K562 (cell line): ENCODE measurements around the gene TRIM65. TPM values are rescaled to one million over a fixed set of nuclear protein-coding genes. Genes with fewer than 3 reads are reported as not detected.

Experiments used
- ARID4B ChIP-seq: sonication (generic); formaldehyde crosslinking; IDR thresholded peaks from 2 replicates; pipeline ENCODE4 v1.8.0; 2022; ENCODE audit warnings: mild to moderate bottlenecking, missing genetic modification reagents
- CAMTA2 ChIP-seq: fragments of 250-450 bp; sonication (Bioruptor Pico); conservative IDR thresholded peaks from 2 replicates; pipeline ENCODE4 v1.5.1; 2022
- CREM ChIP-seq: IDR thresholded peaks from 2 replicates; pipeline ENCODE4 v1.6.1; 2014; ENCODE audit warnings: antibody characterized with exemption, low read depth
- E2F5 ChIP-seq: sonication (generic); formaldehyde crosslinking; IDR thresholded peaks from 2 replicates; pipeline ENCODE4 v1.8.0; 2022; ENCODE audit warnings: mild to moderate bottlenecking, missing genetic modification reagents
- FOXK1 ChIP-seq: sonication (generic); formaldehyde crosslinking; IDR thresholded peaks from 2 replicates; pipeline ENCODE4 v1.8.0; 2022; ENCODE audit warnings: missing genetic modification reagents, mild to moderate bottlenecking, borderline replicate concordance
- HDAC3 ChIP-seq: fragments of 450-650 bp; IDR thresholded peaks from 2 replicates; pipeline ENCODE4 v1.6.1; 2018; ENCODE audit warnings: borderline replicate concordance, mild to moderate bottlenecking, moderate library complexity; ENCODE audit not compliant: partially characterized antibody
- HMG20A ChIP-seq: fragments of 450-650 bp; formaldehyde crosslinking; conservative IDR thresholded peaks from 2 replicates; pipeline ENCODE4 v1.4.0; 2020; ENCODE audit warnings: mild to moderate bottlenecking, mixed read lengths
- NCOA2 ChIP-seq, 2 experiments: fragments of 450-650 bp; IDR thresholded peaks; 2 replicates each; pipeline ENCODE4 v1.6.1; 2018; ENCODE audit warnings: mild to moderate bottlenecking in 2 of 2, moderate library complexity in 1 of 2; ENCODE audit not compliant: partially characterized antibody in 2 of 2
- NCOA4 ChIP-seq: fragments of 450-650 bp; IDR thresholded peaks from 2 replicates; pipeline ENCODE4 v1.6.1; 2018; ENCODE audit warnings: mild to moderate bottlenecking; ENCODE audit not compliant: partially characterized antibody
- POLR3A ChIP-seq: IDR thresholded peaks from 2 replicates; pipeline ENCODE4 v1.6.1; 2011; ENCODE audit warnings: borderline replicate concordance, mild to moderate bottlenecking, moderate library complexity; ENCODE audit not compliant: insufficient read length, insufficient read depth; ENCODE audit errors: extremely low read depth
- PTTG1 ChIP-seq: fragments of 450-650 bp; IDR thresholded peaks from 2 replicates; pipeline ENCODE4 v1.6.1; 2016; ENCODE audit warnings: low read depth, mild to moderate bottlenecking, missing genetic modification characterization, missing compliant biosample characterization
- SNAPC5 ChIP-seq: fragments of 250-450 bp; sonication (Bioruptor Pico); IDR thresholded peaks from 2 replicates; pipeline ENCODE4 v1.8.0; 2021; ENCODE audit warnings: moderate library complexity, mild to moderate bottlenecking, inconsistent platforms
- TAF15 ChIP-seq: fragments of 200-400 bp; formaldehyde crosslinking; IDR thresholded peaks from 2 replicates; pipeline ENCODE4 v1.6.1; 2017; ENCODE audit warnings: mild to moderate bottlenecking, low read depth, low read length, moderate library complexity
- TGIF2 ChIP-seq: sonication (generic); formaldehyde crosslinking; IDR thresholded peaks from 2 replicates; pipeline ENCODE4 v1.8.1; 2022; ENCODE audit warnings: mild to moderate bottlenecking, missing genetic modification reagents, moderate library complexity
- THRB ChIP-seq: fragments of 450-650 bp; formaldehyde crosslinking; conservative IDR thresholded peaks from 2 replicates; pipeline ENCODE4 v1.4.0; 2022; ENCODE audit warnings: mild to moderate bottlenecking, missing genetic modification characterization
- YY1 ChIP-seq, 3 experiments: IDR thresholded peaks; 2 replicates each; pipeline ENCODE4 v1.6.1; 2011; ENCODE audit warnings: low read length in 2 of 3, mild to moderate bottlenecking in 2 of 3, moderate library complexity in 2 of 3, borderline replicate concordance in 1 of 3, control low read depth in 1 of 3, low read depth in 1 of 3; ENCODE audit not compliant: insufficient read depth in 3 of 3, insufficient replicate concordance in 2 of 3, control insufficient read depth in 1 of 3, insufficient read length in 1 of 3; ENCODE audit errors: extremely low read depth in 1 of 3
- ZBTB8A ChIP-seq: fragments of 450-650 bp; IDR thresholded peaks from 2 replicates; pipeline ENCODE4 v1.6.1; 2018; ENCODE audit warnings: mild to moderate bottlenecking, moderate library complexity; ENCODE audit not compliant: partially characterized antibody
- ZKSCAN3 ChIP-seq: fragments of 250-450 bp; sonication (Bioruptor Pico); IDR thresholded peaks from 2 replicates; pipeline ENCODE4 v1.4.0; 2020
- ZNF445 ChIP-seq: fragments of 250-450 bp; sonication (Bioruptor Pico); IDR thresholded peaks from 2 replicates; pipeline ENCODE4 v1.4.0; 2020; ENCODE audit warnings: low read depth, mild to moderate bottlenecking, moderate library complexity
- ZNF699 ChIP-seq: fragments of 250-450 bp; sonication (Bioruptor Pico); IDR thresholded peaks from 2 replicates; pipeline ENCODE4 v1.8.0; 2021; ENCODE audit warnings: mild to moderate bottlenecking, moderate library complexity; ENCODE audit not compliant: insufficient replicate concordance
- ZNF75A ChIP-seq: fragments of 450-650 bp; formaldehyde crosslinking; IDR thresholded peaks from 2 replicates; pipeline ENCODE4 v1.4.0; 2020; ENCODE audit warnings: mild to moderate bottlenecking
- polyA plus RNA-seq, 8 experiments: library from polyadenylated mRNA; depleted of rRNA in 4 of 8; stranded (reverse) in 5 of 8; unstranded in 3 of 8; fragments of >200 nt; fragmentation: Nextera tagmentation in 2 of 8; fragmentation: Illumina TruSeq in 1 of 8; extraction: Ambion mirVana in 2 of 8; extraction: Trizol in 1 of 8; gene quantifications; 2 replicates each; pipeline versions ENCODE4 v1.2.1 to v1.2.3, GENCODE V29; 2011 to 2014; ENCODE audit warnings: inconsistent platforms in 1 of 8, missing spikeins in 1 of 8
- total RNA-seq, 7 experiments: library from RNA; depleted of rRNA in 6 of 7; stranded (reverse); fragments of >200 nt in 6 of 7; fragmentation: Illumina TruSeq in 2 of 7; extraction: Trizol in 2 of 7; gene quantifications; 2 replicates each; pipeline versions ENCODE4 v1.2.1 to v1.2.3, GENCODE V29; 2011 to 2021; ENCODE audit warnings: low replicate concordance in 1 of 7

The TRIM65 gene
- total and polyA plus RNA-seq, 9 of the 15 experiments (the other 6 are each of a cell fraction or from before 2014, with no cell fraction given): 2.8 to 45.7 (median 22.9) TPM

GRCh38 chr17:75940727-75941441 lies 44.1 kb upstream of the TRIM65 start, which contains the start of gene FBF1 (continued):
- TF ChIP-seq TGIF2 (CRISPR knock-in tag) (peak; percentile 77; the same call in 1 of the 2 replicates), ZNF445 (CRISPR knock-in tag) (no peak), NCOA2 (IDR thresholded peaks at IDR 0.05; ENCODE audit: partially characterized antibody in 2 of 2) (no peak), SNAPC5 (no peak), ARID4B (CRISPR knock-in tag) (peak; percentile 93), HMG20A (CRISPR knock-in tag) (no peak), NCOA4 (no peak), ZBTB8A (no peak), TAF15 (no peak), POLR3A (no peak), ZNF699 (CRISPR knock-in tag) (no peak), ZKSCAN3 (no peak), HDAC3 (no peak), YY1 (IDR thresholded peaks at IDR 0.05; ENCODE audit: borderline replicate concordance in 1 of 3, control insufficient read depth in 1 of 3, extremely low read depth in 1 of 3, insufficient read depth in 3 of 3, insufficient read length in 1 of 3, insufficient replicate concordance in 2 of 3, low read depth in 1 of 3, low read length in 2 of 3) (peak in 2 of 3 experiments; percentile 78 to 86), E2F5 (CRISPR knock-in tag) (no peak; the same call in 1 of the 2 replicates), THRB (0 out of 2 replicates have a peak, but pooled peaks have one; percentile 7), PTTG1 (tag) (no peak), ZNF75A (CRISPR knock-in tag) (no peak), CREM (peak; percentile 59), CAMTA2 (no peak), FOXK1 (no peak)
